Thoracic aorta endothelial cell (primary cell): ENCODE data around the gene COMP. TPM values are rescaled to one million over a fixed set of nuclear protein-coding genes. Genes with fewer than 3 reads are reported as not detected.

ENCODE experiments used
- total RNA-seq: library from RNA; depleted of rRNA; stranded (reverse); fragments of >200 nt; gene quantifications from 2 replicates; pipeline ENCODE4 v1.2.3, GENCODE V29; 2012

Gene COMP
- total RNA-seq = 0.13 TPM in 1 of 2 replicates, not detected in the other

GRCh38 chr19:18790566-18791314 is at the start of gene COMP:
Gene COMP (minus strand): TSS chr19:18791305. CDS start chr19:18791269, 36 bp downstream.

GRCh38 chr19:18831524-18832305 is 40.6 kb upstream of the COMP start, which contains the start of gene UPF1:
Gene UPF1 (plus strand): TSS chr19:18831959. CDS start chr19:18832210, 251 bp downstream.

Other genes starting within 250 kb of the COMP start
- 115 and 131 TPM in 2 replicates for gene FKBP8, start 247.7 kb downstream of the COMP start, total RNA-seq
- gene KXD1, start 233.4 kb downstream of the COMP start, total RNA-seq = 88.6 and 99.8 TPM in 2 replicates
- 567 and 715 TPM in 2 replicates for gene UBA52, start 219.4 kb downstream of the COMP start, total RNA-seq
- gene REX1BD, start 202.5 kb downstream of the COMP start, total RNA-seq = 43.6 and 49.3 TPM in 2 replicates
- gene CRLF1, start 184.5 kb downstream of the COMP start, total RNA-seq = 0.07 TPM in 1 of 2 replicates, not detected in the other
- gene TMEM59L, start 178.4 kb downstream of the COMP start, total RNA-seq = 0.13 and 0.14 TPM in 2 replicates
- gene KLHL26, start 154.3 kb downstream of the COMP start, total RNA-seq = 3.5 and 4.5 TPM in 2 replicates
- 1.2 and 1.9 TPM in 2 replicates for gene CRTC1, start 107.6 kb downstream of the COMP start, total RNA-seq
- 59.8 and 78.9 TPM in 2 replicates for gene UPF1, start 40.7 kb upstream of the COMP start, total RNA-seq
- gene CERS1, start 104.9 kb upstream of the COMP start, total RNA-seq = 1.3 and 1.9 TPM in 2 replicates
- gene COPE, start 128.1 kb upstream of the COMP start, total RNA-seq = 146 and 154 TPM in 2 replicates
- 44.1 and 47.7 TPM in 2 replicates for gene DDX49, start 128.4 kb upstream of the COMP start, total RNA-seq
- gene HOMER3, start 149.9 kb upstream of the COMP start, total RNA-seq = 61.0 and 93.2 TPM in 2 replicates
- gene SUGP2, start 242.2 kb upstream of the COMP start, total RNA-seq = 35.2 and 39.9 TPM in 2 replicates
- 36.4 and 39.9 TPM in 2 replicates for gene ARMC6, start 242.3 kb upstream of the COMP start, total RNA-seq